Large intestine (tissue), 3 donors: Measurements from ENCODE around the gene CHD6. TPM values are rescaled to one million over a fixed set of nuclear protein-coding genes. Genes with fewer than 3 reads are reported as not detected.

Source experiments
- DNase-seq, 2 donors: peaks; one replicate each; pipeline versions ENCODE4 v3.0.0 to v3.0.0-alpha.2; 2013
- H3K27ac ChIP-seq: one replicate; pipeline ENCODE4 v1.5.1; 2013; ENCODE audit warnings: low read length
- H3K27me3 ChIP-seq: 2 replicates; pipeline ENCODE4 v1.6.1; 2013; ENCODE audit warnings: low read length; ENCODE audit not compliant: control insufficient read depth, insufficient read depth
- H3K36me3 ChIP-seq: 2 replicates; pipeline ENCODE4 v1.6.1; 2013; ENCODE audit warnings: low read length; ENCODE audit not compliant: control insufficient read depth, insufficient read depth
- H3K4me1 ChIP-seq: one replicate; pipeline ENCODE4 v1.6.1; 2013; ENCODE audit warnings: low read length; ENCODE audit not compliant: control insufficient read depth, insufficient read depth
- H3K4me3 ChIP-seq: one replicate; pipeline ENCODE4 v1.5.1; 2013; ENCODE audit warnings: low read length
- H3K9me3 ChIP-seq: one replicate; pipeline ENCODE4 v1.6.1; 2013; ENCODE audit warnings: mild to moderate bottlenecking, low read depth, low read length, moderate library complexity; ENCODE audit not compliant: control insufficient read depth
- WGBS: methylation state at CpG from one replicate; pipeline ENCODE4 v1.1.5; 2013; ENCODE audit warnings: low lambda C conversion rate; ENCODE audit not compliant: insufficient coverage; 5-methylcytosine and 5-hydroxymethylcytosine counted together
- polyA plus RNA-seq: library from polyadenylated mRNA; unstranded; fragments of 120-200 nt; gene quantifications from one replicate; pipeline ENCODE4 v1.2.1, GENCODE V29; 2013

The CHD6 gene
- polyA plus RNA-seq, 1 donor, result 24.0 TPM

- no CpG with 5 or more reads among the region's 3 CpGs for WGBS
- H3K4me1 ChIP-seq, result peaks cover 9% of the 10 kb centered on the region
- H3K9me3 ChIP-seq, result no peaks in the 10 kb centered on the region
- DNase-seq, result peak; percentile 87 to 90
- peak overlapping the region; percentile 60 for H3K27ac ChIP-seq
- H3K27me3 ChIP-seq, result no peaks in the 10 kb centered on the region
- no peak overlapping the region for H3K4me3 ChIP-seq
- no peaks in the 10 kb centered on the region for H3K36me3 ChIP-seq
Measured at GRCh38 chr20:41643504-41643938, 25.3 kb upstream of the CHD6 start.

DNA sequence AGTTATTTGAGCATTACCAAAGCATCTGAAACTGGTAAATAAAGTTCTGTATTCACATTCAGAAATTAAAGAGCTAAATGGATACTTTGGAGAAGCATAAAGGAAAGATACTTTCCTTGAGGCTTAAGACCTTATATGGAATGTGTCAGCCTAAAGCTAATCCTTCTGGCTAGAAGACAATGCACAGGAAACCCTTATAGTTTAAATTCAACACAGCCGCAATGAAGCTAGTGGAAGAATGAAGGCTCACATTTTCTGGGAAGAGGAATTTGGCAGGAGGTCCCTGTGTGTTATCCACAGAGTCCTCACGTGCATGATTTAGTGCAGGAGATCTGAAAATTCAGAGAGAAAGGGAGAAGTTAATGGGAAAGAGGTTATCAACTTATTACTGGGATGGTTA, 21.5 kb upstream of the CHD6 start:
- Histone ChIP-seq H3K9me3 (no peaks in the 10 kb centered on the region), H3K4me3 (no peak overlapping the region), H3K4me1 (peaks cover 9% of the 10 kb centered on the region), H3K27me3 (peaks cover 2% of the 10 kb centered on the region), H3K36me3 (no peaks in the 10 kb centered on the region), H3K27ac (no peak overlapping the region)
- no peak for DNase-seq
- WGBS, result 57% methylated on average over 1 of the region's 2 CpGs

- Histone ChIP-seq H3K4me1 (peaks cover 6% of the 10 kb centered on the region), H3K9me3 (no peaks in the 10 kb centered on the region), H3K4me3 (no peak overlapping the region), H3K36me3 (no peaks in the 10 kb centered on the region), H3K27ac (no peak overlapping the region), H3K27me3 (peaks cover 2% of the 10 kb centered on the region)
- WGBS, result 100% methylated on average over 1 of the region's 1 CpG
- no peak for DNase-seq
Measured at GRCh38 chr20:41638456-41638855, 20.3 kb upstream of the CHD6 start.

GRCh38 chr20:41635158-41635557, 17.0 kb upstream of the CHD6 start:
- Histone ChIP-seq H3K4me1 (no peaks in the 10 kb centered on the region), H3K9me3 (no peaks in the 10 kb centered on the region), H3K27me3 (peaks cover 2% of the 10 kb centered on the region), H3K4me3 (no peak overlapping the region), H3K36me3 (no peaks in the 10 kb centered on the region), H3K27ac (no peak overlapping the region)
- DNase-seq, result no peak

DNA sequence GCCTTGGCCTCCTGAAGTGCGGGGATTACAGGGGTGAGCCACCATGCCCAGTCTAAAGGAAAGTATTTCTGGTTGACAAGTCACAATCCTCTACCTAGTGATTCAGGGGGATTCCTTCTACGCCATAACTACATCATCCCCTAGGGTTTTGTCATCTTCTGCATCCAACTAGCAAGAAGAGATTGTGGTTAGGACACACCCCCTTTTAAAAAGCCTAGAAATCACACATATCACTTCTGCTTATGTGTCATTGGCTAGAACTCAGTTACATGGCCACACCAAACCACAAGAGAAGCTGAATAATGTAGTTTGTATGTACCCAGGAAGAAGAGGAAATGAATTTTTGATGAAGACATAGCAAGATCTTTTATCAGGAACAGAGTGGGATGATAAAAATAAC, 14.7 kb upstream of the CHD6 start:
- no peaks in the 10 kb centered on the region for H3K9me3 ChIP-seq
- no peak overlapping the region for H3K4me3 ChIP-seq
- no peak for DNase-seq
- no peak overlapping the region for H3K27ac ChIP-seq
- H3K36me3 ChIP-seq, result no peaks in the 10 kb centered on the region
- no peaks in the 10 kb centered on the region for H3K4me1 ChIP-seq
- H3K27me3 ChIP-seq, result peaks cover 2% of the 10 kb centered on the region
- no CpG with 5 or more reads among the region's 2 CpGs for WGBS

DNA sequence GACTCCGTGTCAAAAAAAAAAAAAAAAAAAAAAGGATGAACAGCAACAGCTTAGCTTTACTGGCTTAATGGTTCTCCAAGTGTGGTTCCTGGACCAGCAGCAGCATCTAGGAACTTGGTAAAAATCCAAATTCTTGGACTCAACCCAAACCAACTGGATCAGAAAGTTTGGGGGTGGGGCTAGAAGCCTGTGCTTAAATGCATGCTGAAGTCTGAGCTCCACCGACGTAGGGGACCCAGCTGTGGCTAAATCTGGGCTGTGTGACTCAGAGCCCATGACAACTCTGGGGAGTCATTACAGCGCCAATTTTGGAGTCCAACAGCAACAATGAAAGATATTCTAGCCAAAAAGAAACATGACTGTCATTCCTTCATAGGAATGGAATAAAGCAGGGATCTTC, 13.6 kb upstream of the CHD6 start:
- Histone ChIP-seq H3K27ac (no peak overlapping the region), H3K36me3 (no peaks in the 10 kb centered on the region), H3K4me3 (no peak overlapping the region), H3K4me1 (no peaks in the 10 kb centered on the region), H3K27me3 (peaks cover 2% of the 10 kb centered on the region), H3K9me3 (no peaks in the 10 kb centered on the region)
- DNase-seq, result no peak
- no CpG with 5 or more reads among the region's 4 CpGs for WGBS

GRCh38 chr20:41630846-41631245, 12.7 kb upstream of the CHD6 start:
- peak; percentile 64 to 79 for DNase-seq
- H3K27ac ChIP-seq, result no peak overlapping the region
- H3K27me3 ChIP-seq, result no peaks in the 10 kb centered on the region
- H3K36me3 ChIP-seq, result no peaks in the 10 kb centered on the region
- no peaks in the 10 kb centered on the region for H3K4me1 ChIP-seq
- H3K9me3 ChIP-seq, result no peaks in the 10 kb centered on the region
- no CpG with 5 or more reads among the region's 1 CpG for WGBS
- no peak overlapping the region for H3K4me3 ChIP-seq

GRCh38 chr20:41627611-41628244, 9.6 kb upstream of the CHD6 start:
- H3K4me3 ChIP-seq, result no peak overlapping the region

GRCh38 chr20:41627001-41627495, 8.9 kb upstream of the CHD6 start:
- no peak overlapping the region for H3K27ac ChIP-seq
- no peaks in the 10 kb centered on the region for H3K27me3 ChIP-seq
- no peaks in the 10 kb centered on the region for H3K9me3 ChIP-seq
- no peak for DNase-seq
- no peaks in the 10 kb centered on the region for H3K36me3 ChIP-seq
- 100% methylated on average over 1 of the region's 1 CpG for WGBS
- H3K4me1 ChIP-seq, result no peaks in the 10 kb centered on the region
- H3K4me3 ChIP-seq, result no peak overlapping the region

More at GRCh38 chr20:41627611-41628244, 9.6 kb upstream of the CHD6 start:
- no peaks in the 10 kb centered on the region for H3K27me3 ChIP-seq
- no peaks in the 10 kb centered on the region for H3K4me1 ChIP-seq
- WGBS, result 83% methylated on average over 1 of the region's 5 CpGs
- H3K9me3 ChIP-seq, result no peaks in the 10 kb centered on the region
- DNase-seq, result no peak
- H3K36me3 ChIP-seq, result no peaks in the 10 kb centered on the region
- no peak overlapping the region for H3K27ac ChIP-seq

DNA sequence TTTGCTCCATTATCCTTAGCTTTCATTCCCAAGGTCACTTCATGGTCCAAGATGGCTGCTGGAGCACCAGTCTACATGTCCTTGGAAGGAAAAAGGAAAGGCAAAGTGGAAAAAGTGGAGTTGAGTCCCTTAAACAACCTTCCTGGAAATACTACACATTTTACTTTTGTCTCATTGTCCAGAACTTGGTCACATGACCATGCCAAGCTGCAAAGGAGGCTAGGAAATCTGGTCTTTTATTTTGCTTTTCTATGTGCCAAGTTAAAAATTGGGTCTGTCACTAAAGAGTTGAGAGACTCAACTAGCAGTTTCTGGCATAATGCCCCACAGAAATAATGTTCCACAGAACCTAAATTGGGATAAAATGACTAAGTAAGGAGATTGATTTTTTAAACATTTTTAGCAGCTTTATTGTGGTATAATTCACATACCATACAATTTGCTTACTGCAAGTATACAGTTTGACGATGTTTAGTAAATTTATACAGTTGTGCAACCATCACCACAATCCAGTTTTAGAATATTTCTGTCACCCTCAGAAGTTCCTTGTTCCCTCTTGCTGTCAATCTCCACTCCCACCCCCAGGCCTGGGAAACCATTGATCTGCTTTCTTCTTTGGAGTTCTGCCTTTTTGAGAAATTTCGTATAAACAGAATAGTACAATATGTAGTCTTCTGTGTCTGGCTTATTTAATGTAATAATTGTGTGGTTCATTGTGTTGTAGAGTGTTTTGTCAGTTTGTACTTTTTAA, 5.6 kb upstream of the CHD6 start:
- Histone ChIP-seq H3K27me3 (no peaks in the 10 kb centered on the region), H3K27ac (no peak overlapping the region), H3K36me3 (no peaks in the 10 kb centered on the region), H3K4me3 (no peak overlapping the region), H3K9me3 (no peaks in the 10 kb centered on the region), H3K4me1 (no peaks in the 10 kb centered on the region)
- DNase-seq, result no peak
- whole genome bisulfite sequencing, result 100% methylated on average over 1 of the region's 2 CpGs

DNA sequence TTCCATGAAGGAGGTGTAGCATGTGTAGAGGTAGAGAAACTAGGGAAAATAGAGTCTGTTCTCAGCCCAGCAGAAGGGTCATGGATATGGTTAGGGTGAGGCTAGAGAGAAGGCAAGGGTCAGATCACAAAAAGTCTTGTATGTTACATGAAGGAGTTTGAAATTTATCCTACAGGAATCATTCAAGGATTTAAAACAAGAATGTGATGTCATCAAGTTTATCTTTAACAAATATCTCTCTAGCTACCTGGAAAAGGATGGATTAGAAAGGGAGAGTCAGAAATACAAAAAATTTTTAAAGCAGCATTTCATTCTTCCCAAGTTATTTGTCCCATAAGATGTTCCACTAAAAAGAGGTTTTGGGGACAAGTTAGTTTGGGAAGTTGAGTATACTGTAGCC, 4.4 kb upstream of the CHD6 start:
- no peaks in the 10 kb centered on the region for H3K27me3 ChIP-seq
- DNase-seq, result no peak
- H3K27ac ChIP-seq, result no peak overlapping the region
- H3K4me1 ChIP-seq, result no peaks in the 10 kb centered on the region
- H3K36me3 ChIP-seq, result no peaks in the 10 kb centered on the region
- no peaks in the 10 kb centered on the region for H3K9me3 ChIP-seq
- no peak overlapping the region for H3K4me3 ChIP-seq
